Cardiac muscle cell (in vitro differentiated cells and primary cell): Measurements from ENCODE around the gene ERC1. TPM values are rescaled to one million over a fixed set of nuclear protein-coding genes. Genes with fewer than 3 reads are reported as not detected.
A peak's percentile ranks its signal among the peaks of the same experiment; 100 is the strongest.

ENCODE experiments used
- DNase-seq, 2 donors: peaks; one replicate each; pipeline versions ENCODE4 v3.0.0 to v3.0.0-alpha.2; 2010 to 2017; ENCODE audit warnings: low read depth in 1 of 2, low spot score in 1 of 2
- H3K27ac ChIP-seq: fragments of 200-600 bp; sonication (generic); 2 replicates; pipeline ENCODE4 v1.5.1; 2016
- H3K27me3 ChIP-seq: fragments of 200-600 bp; sonication (generic); 2 replicates; pipeline ENCODE4 v1.6.0; 2016; ENCODE audit warnings: control low read depth
- H3K36me3 ChIP-seq: fragments of 200-600 bp; sonication (generic); 2 replicates; pipeline ENCODE4 v1.5.1; 2016; ENCODE audit warnings: control low read depth
- H3K4me1 ChIP-seq: fragments of 200-600 bp; sonication (generic); 2 replicates; pipeline ENCODE4 v1.8.1; 2017; ENCODE audit warnings: low read depth, mild to moderate bottlenecking, mixed run types
- H3K4me3 ChIP-seq: fragments of 200-600 bp; sonication (generic); 2 replicates; pipeline ENCODE4 v1.5.1; 2016; ENCODE audit warnings: mild to moderate bottlenecking
- H3K9me3 ChIP-seq: fragments of 200-600 bp; sonication (generic); 2 replicates; pipeline ENCODE4 v1.5.1; 2017; ENCODE audit warnings: low read depth, mild to moderate bottlenecking, control low read depth
- CTCF ChIP-seq: IDR thresholded peaks from 2 replicates; pipeline ENCODE4 v1.5.1; 2012; ENCODE audit warnings: low read depth, mild to moderate bottlenecking, low read length
- polyA plus RNA-seq: library from polyadenylated mRNA; unstranded; fragments of >200 nt; fragmentation: Nextera tagmentation; extraction: Ambion mirVana; gene quantifications from 2 replicates; pipeline ENCODE4 v1.2.1, GENCODE V29; 2016
- total RNA-seq: library from RNA; depleted of rRNA; stranded (reverse); fragments of >200 nt; gene quantifications from 2 replicates; pipeline ENCODE4 v1.2.3, GENCODE V29; 2016

Gene ERC1
- total and polyA plus RNA-seq, 2 experiments from 2014 or later, result 34.1 to 46.3 TPM

- peaks cover 31% of the 10 kb centered on the region for H3K4me1 ChIP-seq
- H3K36me3 ChIP-seq, result no peaks in the 10 kb centered on the region
- TF ChIP-seq CTCF, result no peak
- no peaks in the 10 kb centered on the region for H3K9me3 ChIP-seq
- peak; percentile 27 to 65 for DNase-seq
- H3K27ac ChIP-seq, result peak overlapping the region; percentile 59
- no peaks in the 10 kb centered on the region for H3K27me3 ChIP-seq
- H3K4me3 ChIP-seq, result no peak overlapping the region
Observed at GRCh38 chr12:1518591-1519516, 527.8 kb downstream of the ERC1 start.

GRCh38 chr12:1519642-1520041 is 528.6 kb downstream of the ERC1 start:
- Histone ChIP-seq H3K4me3 (no peak overlapping the region), H3K9me3 (no peaks in the 10 kb centered on the region), H3K4me1 (peaks cover 37% of the 10 kb centered on the region), H3K27ac (peak overlapping the region; percentile 59), H3K27me3 (no peaks in the 10 kb centered on the region), H3K36me3 (peaks cover 5% of the 10 kb centered on the region)
- TF ChIP-seq CTCF, result no peak
- peak in 1 of 2 donors; percentile 38 for DNase-seq

GRCh38 chr12:1523046-1523445 is 532.0 kb downstream of the ERC1 start:
- peaks cover 56% of the 10 kb centered on the region for H3K4me1 ChIP-seq
- H3K9me3 ChIP-seq, result no peaks in the 10 kb centered on the region
- H3K4me3 ChIP-seq, result no peak overlapping the region
- TF ChIP-seq CTCF, result no peak
- no peaks in the 10 kb centered on the region for H3K27me3 ChIP-seq
- DNase-seq, result no peak
- peaks cover 9% of the 10 kb centered on the region for H3K36me3 ChIP-seq
- peak overlapping the region; percentile 85 for H3K27ac ChIP-seq

GRCh38 chr12:1523558-1524050 is 532.6 kb downstream of the ERC1 start:
- Histone ChIP-seq H3K4me1 (peaks cover 55% of the 10 kb centered on the region), H3K4me3 (no peak overlapping the region), H3K9me3 (no peaks in the 10 kb centered on the region), H3K27ac (peak overlapping the region; percentile 85), H3K36me3 (peaks cover 9% of the 10 kb centered on the region), H3K27me3 (no peaks in the 10 kb centered on the region)
- peak in 1 of 2 donors; percentile 37 for DNase-seq
- no peak for TF ChIP-seq CTCF

GRCh38 chr12:1525858-1526257 is 534.8 kb downstream of the ERC1 start:
- Histone ChIP-seq H3K9me3 (no peaks in the 10 kb centered on the region), H3K27me3 (no peaks in the 10 kb centered on the region), H3K36me3 (peaks cover 12% of the 10 kb centered on the region), H3K27ac (peak overlapping the region; percentile 74), H3K4me3 (no peak overlapping the region), H3K4me1 (peaks cover 48% of the 10 kb centered on the region)
- no peak for DNase-seq
- no peak for TF ChIP-seq CTCF
